Psoas muscle (tissue), 8 donors: ENCODE results near the gene CACNA1D. TPM values are rescaled to one million over a fixed set of nuclear protein-coding genes. Genes with fewer than 3 reads are reported as not detected.

ENCODE experiments used
- ATAC-seq, 4 donors: fragments of 200-7000 bp; cut with Tn5 transposase; one replicate each; pipeline ENCODE4 v1.9.1; 2020; ENCODE audit warnings: moderate library complexity in 3 of 4, mild to moderate bottlenecking in 2 of 4
- DNase-seq, 2 donors: peaks; one replicate each; pipeline ENCODE4 v3.0.0-alpha.2; 2020
- H3K27ac ChIP-seq: fragments of 200-600 bp; one replicate; pipeline ENCODE4 v1.8.0; 2022
- H3K27me3 ChIP-seq, 3 donors: fragments of 200-600 bp in 1 of 3; one replicate each; pipeline versions ENCODE4 v1.6.1 to v1.8.0; 2013 to 2022; ENCODE audit warnings: low read length in 2 of 3, mild to moderate bottlenecking in 2 of 3, moderate library complexity in 1 of 3; ENCODE audit not compliant: insufficient read depth in 3 of 3
- H3K36me3 ChIP-seq, 2 donors: fragments of 200-600 bp in 1 of 2; one replicate each; pipeline versions ENCODE4 v1.6.1 to v1.8.0; 2013 to 2022; ENCODE audit warnings: low read depth in 1 of 2, mild to moderate bottlenecking in 1 of 2, moderate library complexity in 1 of 2; ENCODE audit not compliant: insufficient read depth in 1 of 2
- H3K4me1 ChIP-seq: fragments of 200-600 bp; one replicate; pipeline ENCODE4 v1.8.0; 2022
- H3K4me3 ChIP-seq: fragments of 200-600 bp; one replicate; pipeline ENCODE4 v1.8.0; 2022; ENCODE audit warnings: mild to moderate bottlenecking
- H3K9me3 ChIP-seq: fragments of 200-600 bp; one replicate; pipeline ENCODE4 v1.8.0; 2022
- WGBS, 3 donors: extraction: QIAGEN DNeasy Blood & Tissue Kit; methylation state at CpG; one replicate each; pipeline versions ENCODE4 v1.1.6 to v1.1.7; 2013; 5-methylcytosine and 5-hydroxymethylcytosine counted together
- intact Hi-C, 2 donors: fragments of 100-400 bp; cut with DNase I; formaldehyde crosslinking; loops; one replicate each; pipeline versions ENCODE4 v1.11.0 to v1.14.2; 2022
- polyA plus RNA-seq, 3 donors: library from polyadenylated mRNA; stranded (reverse); fragments of 200-250 nt; gene quantifications; one replicate each; pipeline ENCODE4 v1.2.3, GENCODE V29; 2013
- total RNA-seq, 4 donors: library from RNA; stranded (reverse); fragmentation: NEBNext Ultra II Directional in 2 of 4; extraction: Animal tissue kit (Norgen Biotek cat#: 25700) in 2 of 4; gene quantifications; one replicate each; pipeline versions ENCODE4 v1.2.1 to v1.2.4, GENCODE V29; 2021 to 2023
- TF ChIP-seq, protein P1 (sequence below): fragments of 200-600 bp; IDR thresholded peaks from one replicate; pipeline ENCODE4 v1.8.0; 2022; ENCODE audit warnings: antibody characterized with exemption
- donor health status: healthy with polysubstance abuse.
- donor health status: DM: no; HTN: no; CAD: no; lungs with moderate emphysema.
- donor health status: Bipolar disorder and iron deficiency.
- donor health status: healthy.
- donor health status: DM: yes; HTN: yes; CAD: no.
- donor health status: DM: no; HTN: no; CAD: no.
- donor health status: DM: no; HTN: no; CAD: no.
- donor health status: DM: yes; HTN: yes; CAD: no.

Gene CACNA1D
- total and polyA plus RNA-seq, 7 donors: 0.05 to 0.82 (median 0.28) TPM; not detected in 2

DNA sequence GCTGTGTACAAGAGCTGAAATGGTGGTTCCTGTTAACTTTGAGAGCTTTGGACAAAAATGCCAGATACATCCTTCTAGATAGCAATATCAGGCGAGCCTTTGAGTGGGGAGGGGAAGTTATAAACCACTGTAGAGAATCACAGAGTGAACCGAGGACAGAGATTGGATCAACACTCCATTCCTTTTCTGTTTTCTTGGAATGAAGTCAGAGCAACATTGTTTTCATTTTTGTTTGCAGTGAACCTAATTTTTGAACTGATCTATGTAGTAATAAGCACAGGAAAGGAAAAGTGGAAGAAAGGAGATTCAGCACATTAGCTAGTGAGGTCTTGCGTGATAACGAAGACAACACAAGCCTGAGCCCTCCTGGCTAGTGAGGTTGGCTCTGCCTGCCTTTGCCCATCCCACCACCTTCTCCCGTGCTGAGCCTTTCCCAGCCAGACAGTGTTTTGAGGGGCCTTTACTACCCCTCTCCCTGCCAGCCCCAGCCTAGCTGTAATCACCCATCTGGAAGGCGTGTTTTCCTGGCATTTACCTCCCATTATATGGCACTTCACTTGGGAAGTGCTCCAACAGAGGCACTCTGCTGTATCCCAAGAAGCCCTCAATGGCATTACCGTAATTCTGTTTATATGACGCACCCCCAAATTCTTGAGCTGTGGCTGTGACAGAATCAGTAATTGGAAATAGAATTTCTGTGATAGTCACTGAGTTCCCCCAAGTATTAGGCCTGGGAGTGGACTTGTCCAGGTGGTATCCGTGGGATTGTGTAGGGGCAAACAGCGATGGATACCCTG lies 129.8 kb downstream of the CACNA1D start:
- no peak overlapping the region for H3K27ac ChIP-seq
- no peak for ATAC-seq
- intact Hi-C loops: no loop called here
- H3K27me3 ChIP-seq: peaks cover 2 to 11% (median 5%) of the 10 kb centered on the region in 3 donors
- H3K36me3 ChIP-seq: no peaks in the 10 kb centered on the region
- no peaks in the 10 kb centered on the region for H3K9me3 ChIP-seq
- H3K4me3 ChIP-seq: no peak overlapping the region
- DNase-seq: no peak
- TF ChIP-seq, protein P1, sequence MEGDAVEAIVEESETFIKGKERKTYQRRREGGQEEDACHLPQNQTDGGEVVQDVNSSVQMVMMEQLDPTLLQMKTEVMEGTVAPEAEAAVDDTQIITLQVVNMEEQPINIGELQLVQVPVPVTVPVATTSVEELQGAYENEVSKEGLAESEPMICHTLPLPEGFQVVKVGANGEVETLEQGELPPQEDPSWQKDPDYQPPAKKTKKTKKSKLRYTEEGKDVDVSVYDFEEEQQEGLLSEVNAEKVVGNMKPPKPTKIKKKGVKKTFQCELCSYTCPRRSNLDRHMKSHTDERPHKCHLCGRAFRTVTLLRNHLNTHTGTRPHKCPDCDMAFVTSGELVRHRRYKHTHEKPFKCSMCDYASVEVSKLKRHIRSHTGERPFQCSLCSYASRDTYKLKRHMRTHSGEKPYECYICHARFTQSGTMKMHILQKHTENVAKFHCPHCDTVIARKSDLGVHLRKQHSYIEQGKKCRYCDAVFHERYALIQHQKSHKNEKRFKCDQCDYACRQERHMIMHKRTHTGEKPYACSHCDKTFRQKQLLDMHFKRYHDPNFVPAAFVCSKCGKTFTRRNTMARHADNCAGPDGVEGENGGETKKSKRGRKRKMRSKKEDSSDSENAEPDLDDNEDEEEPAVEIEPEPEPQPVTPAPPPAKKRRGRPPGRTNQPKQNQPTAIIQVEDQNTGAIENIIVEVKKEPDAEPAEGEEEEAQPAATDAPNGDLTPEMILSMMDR: no peak
- H3K4me1 ChIP-seq: no peaks in the 10 kb centered on the region
- WGBS, 3 donors: 50 to 59% (median 58%) methylated on average over 10 of the region's 10 CpGs

DNA sequence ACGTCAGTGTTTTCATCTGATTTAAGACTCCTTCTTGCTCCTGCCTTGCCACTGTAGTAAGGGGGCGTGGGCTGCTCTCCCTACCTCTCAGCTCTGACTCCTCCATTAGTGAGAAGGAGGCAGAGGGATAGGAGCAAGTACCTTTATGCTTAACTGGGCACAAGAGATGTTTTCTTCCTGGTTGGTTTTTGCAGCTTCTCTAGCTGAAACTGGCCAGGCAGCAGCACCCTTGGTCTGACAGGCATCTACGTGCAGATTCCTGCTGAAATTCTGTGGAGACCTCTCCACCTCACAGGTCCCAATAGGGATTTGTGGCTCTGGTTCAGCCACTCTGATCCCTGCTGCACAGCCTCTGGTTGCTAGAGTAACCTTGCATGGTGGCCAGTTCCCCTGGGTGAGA lies 132.5 kb downstream of the CACNA1D start:
- no peak overlapping the region for H3K4me3 ChIP-seq
- no peak for ATAC-seq
- no peak overlapping the region for H3K27ac ChIP-seq
- H3K36me3 ChIP-seq: no peaks in the 10 kb centered on the region
- intact Hi-C loops: no loop called here
- no peaks in the 10 kb centered on the region for H3K4me1 ChIP-seq
- TF ChIP-seq, protein P1: no peak
- WGBS, 3 donors: 55 to 58% (median 58%) methylated on average over 3 of the region's 3 CpGs
- no peaks in the 10 kb centered on the region for H3K9me3 ChIP-seq
- peaks cover 2 to 5% (median 5%) of the 10 kb centered on the region in 3 donors for H3K27me3 ChIP-seq
- DNase-seq: no peak

DNA sequence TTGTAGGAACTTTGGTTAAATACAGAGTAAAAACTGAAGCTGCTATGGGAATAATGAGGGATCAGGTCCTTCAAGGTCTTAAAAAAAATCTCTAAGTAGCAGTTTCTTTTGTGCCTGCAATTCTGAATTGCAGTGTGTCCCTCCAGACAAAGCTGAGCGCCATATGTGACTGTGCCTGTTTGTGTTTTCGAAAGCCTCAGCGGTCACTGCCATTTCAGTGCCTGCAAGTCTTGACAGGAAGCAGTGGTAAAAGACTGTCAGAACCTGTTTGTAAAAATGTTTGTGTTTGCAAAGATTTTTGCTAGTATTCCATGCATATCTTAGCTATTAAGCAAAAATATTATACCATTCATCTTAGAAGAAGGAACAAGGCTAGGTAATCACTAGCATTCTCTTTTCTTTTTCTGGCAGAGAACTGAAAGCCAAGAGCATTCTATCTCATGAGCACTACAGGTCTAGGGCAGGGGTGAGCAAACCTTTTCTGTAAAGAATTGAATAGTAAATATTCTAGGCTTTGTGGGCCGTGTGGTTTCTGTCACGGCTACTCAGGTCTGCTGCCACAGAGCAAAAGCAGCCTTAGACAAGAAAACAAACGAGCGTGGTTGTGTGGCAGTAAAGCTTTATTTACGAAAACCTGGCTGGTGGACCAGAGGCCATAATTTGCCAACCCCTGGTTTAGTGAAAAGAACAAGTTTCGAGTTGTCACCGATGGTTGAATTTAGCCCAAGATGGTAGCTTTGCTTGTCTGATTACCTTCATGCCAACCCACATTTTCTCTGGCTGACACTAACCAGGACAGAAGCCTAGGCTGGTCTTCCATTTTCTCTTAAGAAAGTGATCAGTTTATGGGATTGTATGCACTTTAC lies 134.4 kb downstream of the CACNA1D start:
- Histone ChIP-seq H3K9me3 (no peaks in the 10 kb centered on the region), H3K27ac (no peak overlapping the region), H3K27me3 (peaks cover 2 to 5% (median 3%) of the 10 kb centered on the region in 3 donors), H3K4me1 (no peaks in the 10 kb centered on the region), H3K4me3 (no peak overlapping the region), H3K36me3 (no peaks in the 10 kb centered on the region)
- intact Hi-C loops: no loop called here
- WGBS, 3 donors: 52 to 56% (median 53%) methylated on average over 10 of the region's 10 CpGs
- ATAC-seq (no peak), DNase-seq (no peak)
- TF ChIP-seq, protein P1: no peak

DNA sequence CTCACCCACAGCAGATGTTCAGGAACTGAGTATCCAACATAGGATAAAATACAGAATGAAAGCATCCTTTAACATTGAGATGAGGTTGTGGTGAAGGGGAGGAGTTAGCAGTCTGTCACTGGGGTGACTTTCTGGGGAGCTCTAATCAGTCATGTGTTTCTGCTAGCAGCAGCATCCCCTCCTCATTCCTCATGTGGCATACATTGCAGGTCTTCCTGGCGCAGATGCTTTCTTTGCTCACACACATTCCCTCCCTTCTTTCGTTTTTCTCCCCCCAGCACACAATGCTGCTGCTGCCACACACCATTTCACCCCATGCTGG lies 135.0 kb downstream of the CACNA1D start:
- no peaks in the 10 kb centered on the region for H3K36me3 ChIP-seq
- TF ChIP-seq, protein P1: no peak
- ATAC-seq (no peak), DNase-seq (no peak)
- WGBS, 3 donors: 44 to 87% (median 81%) methylated on average over 2 of the region's 2 CpGs
- H3K27ac ChIP-seq: no peak overlapping the region
- H3K4me1 ChIP-seq: no peaks in the 10 kb centered on the region
- H3K9me3 ChIP-seq: no peaks in the 10 kb centered on the region
- no peak overlapping the region for H3K4me3 ChIP-seq
- peaks cover 2 to 5% (median 3%) of the 10 kb centered on the region in 3 donors for H3K27me3 ChIP-seq
- intact Hi-C loops: no loop called here
